GM12801 (cell line): Measurements from ENCODE around the gene SERPINA9.

Experiments
- TF ChIP-seq, protein P1 (sequence below): IDR thresholded peaks from one replicate; pipeline ENCODE4 v1.5.1; 2011; ENCODE audit warnings: control low read depth; ENCODE audit not compliant: insufficient read length; ENCODE audit errors: extremely low read depth

Gene SERPINA9

DNA sequence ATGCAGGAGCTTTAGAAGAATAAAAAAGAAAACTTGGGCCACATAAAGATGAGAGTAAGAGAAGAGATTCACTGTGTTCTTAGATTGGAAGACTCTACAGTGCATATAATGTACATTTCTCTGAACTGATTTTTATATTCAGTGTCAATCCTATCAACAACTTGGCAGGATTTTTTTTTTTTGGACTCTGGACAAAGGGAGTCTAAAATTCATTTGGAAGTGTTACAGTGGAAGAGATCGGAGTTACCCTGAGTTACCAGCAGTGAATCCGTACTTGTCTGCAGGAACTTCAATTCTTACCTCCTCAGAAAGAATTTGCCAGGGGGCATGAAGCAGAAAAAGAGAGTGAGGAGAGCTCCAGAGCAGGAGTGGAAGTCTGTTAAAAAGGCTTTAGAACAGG is 47.4 kb downstream of the SERPINA9 start:
- TF ChIP-seq, protein P1, sequence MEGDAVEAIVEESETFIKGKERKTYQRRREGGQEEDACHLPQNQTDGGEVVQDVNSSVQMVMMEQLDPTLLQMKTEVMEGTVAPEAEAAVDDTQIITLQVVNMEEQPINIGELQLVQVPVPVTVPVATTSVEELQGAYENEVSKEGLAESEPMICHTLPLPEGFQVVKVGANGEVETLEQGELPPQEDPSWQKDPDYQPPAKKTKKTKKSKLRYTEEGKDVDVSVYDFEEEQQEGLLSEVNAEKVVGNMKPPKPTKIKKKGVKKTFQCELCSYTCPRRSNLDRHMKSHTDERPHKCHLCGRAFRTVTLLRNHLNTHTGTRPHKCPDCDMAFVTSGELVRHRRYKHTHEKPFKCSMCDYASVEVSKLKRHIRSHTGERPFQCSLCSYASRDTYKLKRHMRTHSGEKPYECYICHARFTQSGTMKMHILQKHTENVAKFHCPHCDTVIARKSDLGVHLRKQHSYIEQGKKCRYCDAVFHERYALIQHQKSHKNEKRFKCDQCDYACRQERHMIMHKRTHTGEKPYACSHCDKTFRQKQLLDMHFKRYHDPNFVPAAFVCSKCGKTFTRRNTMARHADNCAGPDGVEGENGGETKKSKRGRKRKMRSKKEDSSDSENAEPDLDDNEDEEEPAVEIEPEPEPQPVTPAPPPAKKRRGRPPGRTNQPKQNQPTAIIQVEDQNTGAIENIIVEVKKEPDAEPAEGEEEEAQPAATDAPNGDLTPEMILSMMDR: no peak

DNA sequence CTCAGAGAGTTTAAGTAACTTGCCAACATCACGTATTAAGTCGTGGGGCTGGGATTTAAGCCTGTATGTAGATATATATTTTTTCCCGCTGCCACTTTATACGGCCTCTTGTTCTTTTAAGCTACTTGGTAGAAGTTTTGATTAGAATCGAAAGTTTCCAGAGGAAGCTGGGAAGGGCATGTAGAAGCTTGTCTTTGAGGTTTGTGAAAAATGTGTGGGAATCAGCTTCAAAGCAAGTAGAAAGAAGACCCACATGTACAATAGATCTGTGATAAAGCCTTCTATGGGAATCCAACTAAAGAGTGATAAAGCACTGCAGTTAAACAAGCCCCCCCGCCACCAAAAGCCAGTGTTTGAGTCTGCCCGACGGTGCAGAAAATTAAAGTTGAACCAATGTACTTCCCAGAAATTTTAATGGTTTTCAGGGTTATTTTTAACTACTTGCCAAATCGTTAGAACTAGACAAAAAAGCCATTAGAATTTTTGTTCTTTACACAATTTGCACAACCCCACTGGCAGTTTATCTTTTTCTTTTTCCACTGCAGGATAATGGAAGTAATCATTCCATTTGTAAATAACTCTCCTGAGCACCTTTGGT is 48.9 kb downstream of the SERPINA9 start:
- TF ChIP-seq, protein P1: no peak

DNA sequence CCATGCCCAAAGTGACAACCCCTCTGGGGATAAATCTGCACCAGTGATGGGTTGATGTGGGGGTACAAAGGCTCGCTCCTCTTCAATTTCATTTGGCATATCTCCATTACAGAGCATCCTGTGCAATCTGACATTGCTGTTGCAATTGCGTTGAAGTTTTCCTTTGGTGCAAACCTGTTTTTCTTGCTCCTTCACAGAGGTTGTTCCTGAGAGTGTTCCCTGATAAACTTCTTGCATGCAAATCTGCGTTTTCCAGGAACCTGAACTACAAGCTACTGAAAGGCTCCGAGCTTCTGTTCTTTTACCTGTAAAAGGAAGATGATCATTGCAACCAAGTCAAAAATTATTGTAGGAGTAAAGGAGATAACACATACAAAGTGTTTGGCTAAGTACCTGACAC is 49.5 kb downstream of the SERPINA9 start:
- TF ChIP-seq, protein P1: no peak

DNA sequence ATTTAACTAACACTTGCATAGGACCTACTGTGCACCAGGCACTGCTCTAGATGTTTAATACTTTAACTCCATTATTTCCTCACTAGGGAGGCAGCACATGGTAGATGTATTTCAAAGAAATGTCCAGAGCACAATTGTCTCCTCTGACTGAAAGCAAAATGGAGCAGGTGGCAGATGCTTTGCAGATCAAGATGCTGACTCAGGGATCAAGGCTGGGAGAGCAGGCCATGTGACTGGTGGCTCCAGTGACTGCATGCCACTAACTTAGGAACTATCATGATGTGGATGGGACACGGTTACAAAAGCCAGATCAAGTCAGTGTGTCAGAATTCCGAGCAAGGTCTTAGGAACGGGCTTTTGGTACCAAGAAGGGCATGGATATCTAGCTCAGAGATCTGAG is 51.6 kb downstream of the SERPINA9 start:
- TF ChIP-seq, protein P1: no peak

DNA sequence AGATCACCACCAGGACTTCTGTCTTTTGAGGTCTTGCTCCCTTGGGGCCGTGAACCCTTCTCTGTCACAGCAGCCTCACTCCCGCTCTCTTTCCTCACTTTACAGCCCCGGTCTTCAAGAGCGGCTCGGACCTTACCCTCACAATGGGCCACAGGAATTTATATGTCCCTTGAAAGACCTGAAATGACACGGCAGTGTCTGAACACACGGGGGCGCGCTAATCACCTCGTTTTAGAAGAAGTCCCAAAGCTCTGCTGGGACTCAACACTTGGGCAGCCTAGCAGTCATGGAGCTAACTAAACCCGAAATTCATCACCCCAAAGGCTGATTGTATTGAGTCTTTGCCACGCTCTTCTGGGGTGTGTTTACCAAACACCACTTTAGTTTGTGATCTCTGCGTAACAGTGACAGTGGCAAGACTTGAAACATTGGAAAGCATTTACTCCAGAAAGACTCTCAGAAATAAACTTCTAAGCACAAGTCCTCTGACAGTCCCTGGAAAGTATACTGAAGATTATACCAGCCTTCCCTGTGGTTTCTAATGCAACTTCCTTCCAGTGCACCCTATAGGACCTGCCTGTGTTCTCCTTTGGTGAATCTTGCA is 52.4 kb downstream of the SERPINA9 start:
- TF ChIP-seq, protein P1: no peak

DNA sequence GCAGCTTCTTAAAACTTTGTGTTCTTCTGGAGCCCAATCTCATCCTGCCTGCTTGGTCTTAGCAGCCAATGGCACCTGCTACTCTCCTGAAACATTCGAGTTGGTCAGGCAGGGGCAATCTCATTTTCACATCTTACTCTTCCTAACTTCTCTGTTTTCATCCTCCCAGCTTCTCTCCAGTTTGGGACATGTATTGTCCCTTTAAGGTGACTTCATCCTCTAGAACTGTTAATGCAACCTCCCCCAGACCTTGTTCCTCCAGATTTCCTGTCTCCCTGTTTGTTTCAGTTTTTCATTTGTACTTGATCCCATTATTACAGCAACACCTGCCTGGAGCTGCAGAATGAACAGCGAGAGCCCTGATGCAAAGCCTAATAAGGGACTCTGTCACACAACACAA is 54.7 kb downstream of the SERPINA9 start:
- TF ChIP-seq, protein P1: no peak
